ENCODE measurements around the gene UNC13D.

UNC13D gene

DNA sequence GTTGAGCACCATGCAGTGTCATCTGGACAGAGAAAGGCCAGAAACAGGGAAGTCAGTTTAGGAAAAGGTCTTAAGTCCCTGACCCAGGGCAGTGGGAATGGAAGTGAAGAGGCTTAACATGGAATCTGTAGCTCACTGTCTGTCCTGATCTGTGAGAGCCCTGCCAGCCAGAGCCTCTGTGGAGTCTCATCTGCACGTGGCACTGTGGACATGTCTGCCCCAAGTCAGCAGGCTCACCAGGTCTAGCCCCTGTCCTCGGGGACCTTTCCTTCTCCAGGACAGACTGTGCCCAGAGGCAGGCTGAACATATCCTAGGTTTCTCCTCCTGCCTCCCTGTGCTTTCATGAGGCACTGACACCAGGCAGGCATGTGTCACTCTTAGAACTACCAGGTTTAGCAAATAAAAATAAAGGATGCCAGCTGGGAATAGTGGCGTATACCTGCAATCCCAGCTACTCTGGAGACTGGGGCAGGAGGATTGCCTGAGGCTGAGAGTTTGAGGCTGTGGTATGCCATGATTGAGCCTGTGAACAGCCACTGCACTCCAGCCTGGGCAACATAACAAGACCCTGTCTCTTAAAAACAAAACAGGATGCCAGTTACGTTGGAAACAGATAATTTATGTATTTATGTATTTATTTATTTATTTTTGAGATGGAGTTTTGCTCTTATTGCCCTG, 37.2 kb downstream of the UNC13D start:
- no peak for ATAC-seq
- TF ChIP-seq TOX (CRISPR knock-in tag; IDR thresholded peaks at IDR 0.05; ENCODE audit: borderline replicate concordance): no peak

DNA sequence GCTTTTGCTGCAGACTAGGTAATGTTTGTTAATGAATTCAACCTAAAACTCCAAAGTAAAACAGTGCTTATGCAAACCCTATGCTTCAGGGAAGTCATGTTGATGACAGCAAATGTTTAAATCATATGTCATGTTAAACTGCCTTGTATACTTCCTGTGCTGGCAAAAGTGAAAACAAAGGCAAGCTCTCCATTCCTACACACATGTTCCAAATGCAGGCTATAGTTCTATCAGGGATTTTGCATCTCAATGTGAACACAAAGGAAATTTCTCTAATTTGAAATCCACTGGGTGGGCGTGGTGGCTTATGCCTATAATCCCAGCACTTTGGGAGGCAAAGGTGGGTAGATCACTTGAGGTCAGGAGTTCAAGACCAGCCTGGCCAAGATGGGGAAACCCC, 40.3 kb downstream of the UNC13D start:
- no peak for TF ChIP-seq PPARA (CRISPR knock-in tag; IDR thresholded peaks at IDR 0.05; ENCODE audit: borderline replicate concordance)
- TF ChIP-seq, protein P1, sequence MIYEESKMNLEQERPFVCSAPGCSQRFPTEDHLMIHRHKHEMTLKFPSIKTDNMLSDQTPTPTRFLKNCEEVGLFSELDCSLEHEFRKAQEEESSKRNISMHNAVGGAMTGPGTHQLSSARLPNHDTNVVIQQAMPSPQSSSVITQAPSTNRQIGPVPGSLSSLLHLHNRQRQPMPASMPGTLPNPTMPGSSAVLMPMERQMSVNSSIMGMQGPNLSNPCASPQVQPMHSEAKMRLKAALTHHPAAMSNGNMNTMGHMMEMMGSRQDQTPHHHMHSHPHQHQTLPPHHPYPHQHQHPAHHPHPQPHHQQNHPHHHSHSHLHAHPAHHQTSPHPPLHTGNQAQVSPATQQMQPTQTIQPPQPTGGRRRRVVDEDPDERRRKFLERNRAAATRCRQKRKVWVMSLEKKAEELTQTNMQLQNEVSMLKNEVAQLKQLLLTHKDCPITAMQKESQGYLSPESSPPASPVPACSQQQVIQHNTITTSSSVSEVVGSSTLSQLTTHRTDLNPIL (CRISPR knock-in tag; IDR thresholded peaks at IDR 0.05; ENCODE audit: low read depth): no peak
- no peak for ATAC-seq

DNA sequence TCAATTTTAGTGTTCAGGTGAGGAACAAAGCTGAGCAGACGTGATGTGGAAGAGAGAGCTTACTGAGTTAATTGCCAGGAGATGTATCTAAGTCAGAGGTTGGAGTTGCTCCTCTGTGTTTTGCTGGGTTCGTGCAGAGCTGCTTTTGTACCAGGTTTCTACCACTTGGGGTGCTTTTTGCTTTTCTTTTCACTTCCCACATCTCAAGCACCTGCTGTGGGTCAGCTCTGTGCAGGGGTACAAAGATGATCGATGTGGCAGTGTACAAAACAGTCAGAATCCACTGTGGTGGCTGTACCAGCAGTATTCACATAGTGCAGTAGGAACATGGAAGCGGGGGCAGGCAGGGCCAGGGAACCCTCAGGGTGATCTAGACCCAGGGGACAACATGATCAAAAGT, 44.8 kb downstream of the UNC13D start:
- ATAC-seq: no peak

DNA sequence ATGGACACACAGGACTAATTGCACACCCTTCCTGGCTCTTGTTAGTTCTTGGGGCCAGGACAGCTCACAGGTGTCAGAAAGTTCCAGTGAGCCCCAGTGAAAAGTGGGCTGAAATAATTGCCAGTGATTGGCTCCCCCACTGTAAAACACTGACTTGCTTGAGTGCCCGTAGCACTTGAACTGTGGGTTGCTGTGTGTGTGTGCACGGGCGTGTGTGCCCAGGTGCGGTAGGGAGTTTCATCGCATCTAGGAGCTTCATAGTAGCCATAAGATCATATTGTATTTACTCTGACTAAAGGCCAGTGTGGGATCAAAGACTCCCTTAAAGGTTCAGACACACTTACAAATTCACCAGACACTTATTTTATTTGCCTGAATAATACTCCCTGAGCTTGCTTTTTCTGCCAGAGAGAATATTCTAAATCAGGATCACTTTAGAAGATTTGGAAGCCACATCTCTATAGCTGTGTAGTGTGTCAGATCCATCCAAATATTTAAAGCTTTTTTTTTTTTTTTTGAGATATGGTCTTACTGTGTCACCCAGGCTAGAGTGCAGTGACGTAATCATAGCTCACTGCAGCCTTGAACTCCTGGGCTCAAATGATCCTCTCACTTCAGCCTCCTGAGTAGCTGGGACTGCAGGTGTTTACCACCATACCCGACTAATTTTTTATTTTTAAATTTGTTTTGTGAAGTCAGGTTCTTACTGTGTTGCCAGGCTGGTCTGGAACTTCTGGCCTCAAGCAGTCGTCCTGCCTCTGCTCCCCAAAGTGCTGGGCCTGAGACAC, 48.2 kb downstream of the UNC13D start:
- TF ChIP-seq, protein P1 (CRISPR knock-in tag; IDR thresholded peaks at IDR 0.05; ENCODE audit: low read depth): no peak
- TF ChIP-seq, protein P2, sequence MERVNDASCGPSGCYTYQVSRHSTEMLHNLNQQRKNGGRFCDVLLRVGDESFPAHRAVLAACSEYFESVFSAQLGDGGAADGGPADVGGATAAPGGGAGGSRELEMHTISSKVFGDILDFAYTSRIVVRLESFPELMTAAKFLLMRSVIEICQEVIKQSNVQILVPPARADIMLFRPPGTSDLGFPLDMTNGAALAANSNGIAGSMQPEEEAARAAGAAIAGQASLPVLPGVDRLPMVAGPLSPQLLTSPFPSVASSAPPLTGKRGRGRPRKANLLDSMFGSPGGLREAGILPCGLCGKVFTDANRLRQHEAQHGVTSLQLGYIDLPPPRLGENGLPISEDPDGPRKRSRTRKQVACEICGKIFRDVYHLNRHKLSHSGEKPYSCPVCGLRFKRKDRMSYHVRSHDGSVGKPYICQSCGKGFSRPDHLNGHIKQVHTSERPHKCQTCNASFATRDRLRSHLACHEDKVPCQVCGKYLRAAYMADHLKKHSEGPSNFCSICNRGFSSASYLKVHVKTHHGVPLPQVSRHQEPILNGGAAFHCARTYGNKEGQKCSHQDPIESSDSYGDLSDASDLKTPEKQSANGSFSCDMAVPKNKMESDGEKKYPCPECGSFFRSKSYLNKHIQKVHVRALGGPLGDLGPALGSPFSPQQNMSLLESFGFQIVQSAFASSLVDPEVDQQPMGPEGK (CRISPR knock-in tag; IDR thresholded peaks at IDR 0.05; ENCODE audit: borderline replicate concordance): no peak
- TF ChIP-seq TOX (CRISPR knock-in tag; IDR thresholded peaks at IDR 0.05; ENCODE audit: borderline replicate concordance): no peak
- TF ChIP-seq ESRRG (CRISPR knock-in tag; IDR thresholded peaks at IDR 0.05): no peak
- TF ChIP-seq ISL1 (CRISPR knock-in tag; IDR thresholded peaks at IDR 0.05): no peak
- no peak for TF ChIP-seq SNAI2 (CRISPR knock-in tag; IDR thresholded peaks at IDR 0.05)
- TF ChIP-seq ZFP30 (CRISPR knock-in tag; IDR thresholded peaks at IDR 0.05): no peak
- TF ChIP-seq RARB (CRISPR knock-in tag; IDR thresholded peaks at IDR 0.05): no peak
- no peak for TF ChIP-seq TCF4 (CRISPR knock-in tag; IDR thresholded peaks at IDR 0.05; ENCODE audit: borderline replicate concordance)
- TF ChIP-seq, protein P3, sequence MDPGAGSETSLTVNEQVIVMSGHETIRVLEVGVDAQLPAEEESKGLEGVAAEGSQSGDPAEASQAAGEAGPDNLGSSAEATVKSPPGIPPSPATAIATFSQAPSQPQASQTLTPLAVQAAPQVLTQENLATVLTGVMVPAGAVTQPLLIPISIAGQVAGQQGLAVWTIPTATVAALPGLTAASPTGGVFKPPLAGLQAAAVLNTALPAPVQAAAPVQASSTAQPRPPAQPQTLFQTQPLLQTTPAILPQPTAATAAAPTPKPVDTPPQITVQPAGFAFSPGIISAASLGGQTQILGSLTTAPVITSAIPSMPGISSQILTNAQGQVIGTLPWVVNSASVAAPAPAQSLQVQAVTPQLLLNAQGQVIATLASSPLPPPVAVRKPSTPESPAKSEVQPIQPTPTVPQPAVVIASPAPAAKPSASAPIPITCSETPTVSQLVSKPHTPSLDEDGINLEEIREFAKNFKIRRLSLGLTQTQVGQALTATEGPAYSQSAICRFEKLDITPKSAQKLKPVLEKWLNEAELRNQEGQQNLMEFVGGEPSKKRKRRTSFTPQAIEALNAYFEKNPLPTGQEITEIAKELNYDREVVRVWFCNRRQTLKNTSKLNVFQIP (CRISPR knock-in tag; IDR thresholded peaks at IDR 0.05; ENCODE audit: borderline replicate concordance, low read depth): no peak
- no peak for ATAC-seq

More for the DNA sequence above, 44.8 kb downstream of the UNC13D start:
- TF ChIP-seq TOX (CRISPR knock-in tag; IDR thresholded peaks at IDR 0.05; ENCODE audit: borderline replicate concordance) (no peak), ZFP3 (CRISPR knock-in tag; IDR thresholded peaks at IDR 0.05) (no peak), ZNF70 (CRISPR knock-in tag; IDR thresholded peaks at IDR 0.05) (no peak), PPARA (CRISPR knock-in tag; IDR thresholded peaks at IDR 0.05; ENCODE audit: borderline replicate concordance) (no peak), GLIS3 (CRISPR knock-in tag; IDR thresholded peaks at IDR 0.05) (no peak), CSDC2 (CRISPR knock-in tag; IDR thresholded peaks at IDR 0.05) (no peak)

DNA sequence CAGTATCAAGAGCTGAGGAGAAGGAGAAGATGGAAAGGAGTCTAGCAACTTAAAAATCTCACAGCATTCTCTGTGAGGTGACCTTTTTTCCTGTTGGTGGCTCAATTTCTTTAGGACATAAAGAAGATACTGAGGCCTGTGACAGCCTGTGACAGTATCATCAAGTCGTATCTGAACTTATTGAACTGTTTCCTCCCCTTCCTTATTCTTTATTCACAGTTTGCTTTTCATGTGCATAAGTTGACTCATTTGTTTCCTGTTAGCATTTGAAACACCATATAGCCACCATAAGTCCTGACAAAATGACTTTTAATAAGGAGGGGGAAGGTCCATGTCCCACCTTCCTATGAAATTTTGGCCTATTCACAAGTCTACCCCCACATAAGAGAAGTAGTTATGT, 50.7 kb downstream of the UNC13D start:
- TF ChIP-seq, protein P2 (CRISPR knock-in tag; IDR thresholded peaks at IDR 0.05; ENCODE audit: borderline replicate concordance): no peak
- TF ChIP-seq RARB (CRISPR knock-in tag; IDR thresholded peaks at IDR 0.05) (no peak), ESRRG (CRISPR knock-in tag; IDR thresholded peaks at IDR 0.05) (no peak), ARNTL (CRISPR knock-in tag; IDR thresholded peaks at IDR 0.05; ENCODE audit: borderline replicate concordance, low read depth) (no peak), ISL1 (CRISPR knock-in tag; IDR thresholded peaks at IDR 0.05) (no peak), ZC3H10 (CRISPR knock-in tag; IDR thresholded peaks at IDR 0.05) (no peak), OSR1 (CRISPR knock-in tag; IDR thresholded peaks at IDR 0.05) (no peak)
- TF ChIP-seq, protein P4, sequence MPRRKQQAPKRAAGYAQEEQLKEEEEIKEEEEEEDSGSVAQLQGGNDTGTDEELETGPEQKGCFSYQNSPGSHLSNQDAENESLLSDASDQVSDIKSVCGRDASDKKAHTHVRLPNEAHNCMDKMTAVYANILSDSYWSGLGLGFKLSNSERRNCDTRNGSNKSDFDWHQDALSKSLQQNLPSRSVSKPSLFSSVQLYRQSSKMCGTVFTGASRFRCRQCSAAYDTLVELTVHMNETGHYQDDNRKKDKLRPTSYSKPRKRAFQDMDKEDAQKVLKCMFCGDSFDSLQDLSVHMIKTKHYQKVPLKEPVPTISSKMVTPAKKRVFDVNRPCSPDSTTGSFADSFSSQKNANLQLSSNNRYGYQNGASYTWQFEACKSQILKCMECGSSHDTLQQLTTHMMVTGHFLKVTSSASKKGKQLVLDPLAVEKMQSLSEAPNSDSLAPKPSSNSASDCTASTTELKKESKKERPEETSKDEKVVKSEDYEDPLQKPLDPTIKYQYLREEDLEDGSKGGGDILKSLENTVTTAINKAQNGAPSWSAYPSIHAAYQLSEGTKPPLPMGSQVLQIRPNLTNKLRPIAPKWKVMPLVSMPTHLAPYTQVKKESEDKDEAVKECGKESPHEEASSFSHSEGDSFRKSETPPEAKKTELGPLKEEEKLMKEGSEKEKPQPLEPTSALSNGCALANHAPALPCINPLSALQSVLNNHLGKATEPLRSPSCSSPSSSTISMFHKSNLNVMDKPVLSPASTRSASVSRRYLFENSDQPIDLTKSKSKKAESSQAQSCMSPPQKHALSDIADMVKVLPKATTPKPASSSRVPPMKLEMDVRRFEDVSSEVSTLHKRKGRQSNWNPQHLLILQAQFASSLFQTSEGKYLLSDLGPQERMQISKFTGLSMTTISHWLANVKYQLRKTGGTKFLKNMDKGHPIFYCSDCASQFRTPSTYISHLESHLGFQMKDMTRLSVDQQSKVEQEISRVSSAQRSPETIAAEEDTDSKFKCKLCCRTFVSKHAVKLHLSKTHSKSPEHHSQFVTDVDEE (CRISPR knock-in tag; IDR thresholded peaks at IDR 0.05): no peak
- TF ChIP-seq, protein P5, sequence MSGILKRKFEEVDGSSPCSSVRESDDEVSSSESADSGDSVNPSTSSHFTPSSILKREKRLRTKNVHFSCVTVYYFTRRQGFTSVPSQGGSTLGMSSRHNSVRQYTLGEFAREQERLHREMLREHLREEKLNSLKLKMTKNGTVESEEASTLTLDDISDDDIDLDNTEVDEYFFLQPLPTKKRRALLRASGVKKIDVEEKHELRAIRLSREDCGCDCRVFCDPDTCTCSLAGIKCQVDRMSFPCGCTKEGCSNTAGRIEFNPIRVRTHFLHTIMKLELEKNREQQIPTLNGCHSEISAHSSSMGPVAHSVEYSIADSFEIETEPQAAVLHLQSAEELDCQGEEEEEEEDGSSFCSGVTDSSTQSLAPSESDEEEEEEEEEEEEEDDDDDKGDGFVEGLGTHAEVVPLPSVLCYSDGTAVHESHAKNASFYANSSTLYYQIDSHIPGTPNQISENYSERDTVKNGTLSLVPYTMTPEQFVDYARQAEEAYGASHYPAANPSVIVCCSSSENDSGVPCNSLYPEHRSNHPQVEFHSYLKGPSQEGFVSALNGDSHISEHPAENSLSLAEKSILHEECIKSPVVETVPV (CRISPR knock-in tag; IDR thresholded peaks at IDR 0.05): no peak
- no peak for ATAC-seq

Measured in SK-N-SH treated with all-trans-retinoic acid at 6 μM for 48 hours (cell line).